H9 (cell line): ENCODE results near the gene DIAPH2. TPM values are rescaled to one million over a fixed set of nuclear protein-coding genes. Genes with fewer than 3 reads are reported as not detected.

ENCODE experiments used
- DNase-seq: peaks from one replicate; pipeline ENCODE4 v3.0.0-alpha.2; 2017
- H2AFZ ChIP-seq: one replicate; pipeline ENCODE4 v1.6.1; 2013; ENCODE audit warnings: mild to moderate bottlenecking, low read length, control low read depth, moderate library complexity
- H2AK5ac ChIP-seq: 2 replicates; pipeline ENCODE4 v1.6.1; 2013; ENCODE audit warnings: low read length, control low read depth, mixed read lengths; ENCODE audit not compliant: insufficient read length
- H2BK120ac ChIP-seq: one replicate; pipeline ENCODE4 v1.6.1; 2013; ENCODE audit warnings: low read depth, mild to moderate bottlenecking, low read length, control low read depth, inconsistent platforms; ENCODE audit not compliant: poor library complexity, severe bottlenecking
- H2BK12ac ChIP-seq: 2 replicates; pipeline ENCODE4 v1.6.1; 2013; ENCODE audit warnings: low read length, control low read depth, mixed read lengths, low read depth; ENCODE audit not compliant: insufficient read length
- H2BK15ac ChIP-seq: 2 replicates; pipeline ENCODE4 v1.6.1; 2013; ENCODE audit warnings: low read depth, low read length, control low read depth
- H2BK20ac ChIP-seq: one replicate; pipeline ENCODE4 v1.6.1; 2013; ENCODE audit warnings: low read depth, mild to moderate bottlenecking, low read length, control low read depth, inconsistent platforms; ENCODE audit not compliant: poor library complexity, severe bottlenecking
- H2BK5ac ChIP-seq: 2 replicates; pipeline ENCODE4 v1.6.1; 2013; ENCODE audit warnings: low read length, control low read depth, mixed read lengths; ENCODE audit not compliant: insufficient read length
- H3K14ac ChIP-seq: 2 replicates; pipeline ENCODE4 v1.6.1; 2013; ENCODE audit warnings: low read length, control low read depth; ENCODE audit not compliant: insufficient read depth
- H3K18ac ChIP-seq: 2 replicates; pipeline ENCODE4 v1.6.1; 2013; ENCODE audit warnings: low read depth, mild to moderate bottlenecking, mixed read lengths, low read length, control low read depth; ENCODE audit not compliant: insufficient read length
- H3K23ac ChIP-seq: 2 replicates; pipeline ENCODE4 v1.6.1; 2013; ENCODE audit warnings: low read length, control low read depth, mixed read lengths, low read depth; ENCODE audit not compliant: insufficient read length
- H3K23me2 ChIP-seq: 2 replicates; pipeline ENCODE4 v1.6.1; 2013; ENCODE audit warnings: low read depth, mild to moderate bottlenecking, mixed read lengths, low read length, control low read depth; ENCODE audit not compliant: insufficient read length, poor library complexity, severe bottlenecking
- H3K27ac ChIP-seq: 2 replicates; pipeline ENCODE4 v1.5.1; 2013; ENCODE audit warnings: low read length, control low read depth, mixed read lengths, low read depth; ENCODE audit not compliant: insufficient read length
- H3K27me3 ChIP-seq: 2 replicates; pipeline ENCODE4 v1.6.1; 2013; ENCODE audit warnings: low read length, control low read depth, inconsistent platforms; ENCODE audit not compliant: insufficient read depth
- H3K4ac ChIP-seq: 2 replicates; pipeline ENCODE4 v1.6.1; 2013; ENCODE audit warnings: low read depth, mild to moderate bottlenecking, control low read depth, inconsistent platforms, low read length, moderate library complexity
- H3K4me1 ChIP-seq: 2 replicates; pipeline ENCODE4 v1.6.1; 2013; ENCODE audit warnings: low read length, control low read depth, inconsistent platforms; ENCODE audit not compliant: insufficient read depth
- H3K4me2 ChIP-seq: 2 replicates; pipeline ENCODE4 v1.6.1; 2013; ENCODE audit warnings: low read length, control low read depth, mixed read lengths; ENCODE audit not compliant: insufficient read length, insufficient read depth
- H3K56ac ChIP-seq: 2 replicates; pipeline ENCODE4 v1.6.1; 2013; ENCODE audit warnings: low read depth, mild to moderate bottlenecking, mixed read lengths, low read length, control low read depth; ENCODE audit not compliant: insufficient read length
- H3K79me1 ChIP-seq: 2 replicates; pipeline ENCODE4 v1.6.1; 2013; ENCODE audit warnings: low read depth, mild to moderate bottlenecking, moderate library complexity, low read length, control low read depth, inconsistent platforms; ENCODE audit not compliant: insufficient read depth, poor library complexity, severe bottlenecking
- H3K79me2 ChIP-seq: 2 replicates; pipeline ENCODE4 v1.6.1; 2013; ENCODE audit warnings: low read length, control low read depth, inconsistent platforms; ENCODE audit not compliant: insufficient read depth
- H3K9ac ChIP-seq: 2 replicates; pipeline ENCODE4 v1.6.1; 2013; ENCODE audit warnings: low read length, control low read depth, mixed read lengths; ENCODE audit not compliant: insufficient read length; ENCODE audit errors: extremely low read depth
- H3K9me3 ChIP-seq: one replicate; pipeline ENCODE4 v1.6.1; 2013; ENCODE audit warnings: low read depth, low read length, inconsistent platforms; ENCODE audit not compliant: control insufficient read depth
- H3T11ph ChIP-seq: one replicate; pipeline ENCODE4 v1.6.1; 2013; ENCODE audit warnings: mild to moderate bottlenecking, low read length, control low read depth, inconsistent platforms
- H4K20me1 ChIP-seq: one replicate; pipeline ENCODE4 v1.6.1; 2013; ENCODE audit not compliant: control insufficient read depth, insufficient read length, insufficient read depth
- H4K5ac ChIP-seq: 2 replicates; pipeline ENCODE4 v1.6.1; 2013; ENCODE audit warnings: low read depth, mild to moderate bottlenecking, mixed read lengths, low read length, control low read depth; ENCODE audit not compliant: insufficient read length
- H4K8ac ChIP-seq: replicated peaks from 2 replicates; pipeline ENCODE4 v1.6.1; 2013; ENCODE audit warnings: low read length, control low read depth, mixed read lengths, low read depth; ENCODE audit not compliant: insufficient read length
- H4K91ac ChIP-seq: 2 replicates; pipeline ENCODE4 v1.6.1; 2013; ENCODE audit warnings: low read depth, mild to moderate bottlenecking, moderate library complexity, mixed read lengths, low read length, control low read depth; ENCODE audit not compliant: insufficient read length
- H3K27ac Mint-ChIP-seq, 3 experiments: 2 replicates in 2 of 3; 3 replicates in 1 of 3; pipeline ENCODE4 v1.8.0; 2020 to 2021; ENCODE audit warnings: mixed read lengths in 3 of 3, mild to moderate bottlenecking in 1 of 3, moderate library complexity in 1 of 3
- H3K27me3 Mint-ChIP-seq: 2 replicates; pipeline ENCODE4 v1.8.0; 2021; ENCODE audit warnings: low read depth, mild to moderate bottlenecking, moderate library complexity, mixed read lengths
- H3K36me3 Mint-ChIP-seq, 3 experiments: 2 replicates in 2 of 3; 3 replicates in 1 of 3; pipeline ENCODE4 v1.8.0; 2020 to 2021; ENCODE audit warnings: low read depth in 3 of 3, mixed read lengths in 3 of 3; ENCODE audit not compliant: insufficient read depth in 1 of 3
- H3K4me1 Mint-ChIP-seq, 2 experiments: 2 replicates each; pipeline ENCODE4 v1.8.0; 2020; ENCODE audit warnings: mixed read lengths in 2 of 2
- H3K4me3 Mint-ChIP-seq, 2 experiments: 2 replicates in 1 of 2; 3 replicates in 1 of 2; pipeline ENCODE4 v1.8.0; 2020 to 2021; ENCODE audit warnings: mild to moderate bottlenecking in 2 of 2, mixed read lengths in 2 of 2, moderate library complexity in 1 of 2
- H3K9me3 Mint-ChIP-seq, 2 experiments: 2 replicates in 1 of 2; 3 replicates in 1 of 2; pipeline ENCODE4 v1.8.0; 2020; ENCODE audit warnings: mild to moderate bottlenecking in 2 of 2, mixed read lengths in 2 of 2, moderate library complexity in 1 of 2
- WGBS: extraction: QIAGEN DNeasy Blood & Tissue Kit; methylation state at CpG from one replicate; pipeline ENCODE4 v1.1.7; 2013; ENCODE audit warnings: missing lambda C conversion rate, low lambda C conversion rate, mixed read lengths; ENCODE audit not compliant: insufficient read length; ENCODE audit errors: extremely low coverage; 5-methylcytosine and 5-hydroxymethylcytosine counted together
- total RNA-seq: library from RNA; stranded (reverse); gene quantifications from 2 replicates; pipeline ENCODE4 v1.2.1, GENCODE V29; 2021
- TF ChIP-seq, protein P1 (sequence below): fragments of 200-600 bp; sonication (generic); conservative IDR thresholded peaks from 3 replicates; pipeline ENCODE4 v1.8.0; 2021; ENCODE audit warnings: antibody characterized with exemption, mild to moderate bottlenecking

Gene DIAPH2
- total RNA-seq, 1 experiment from 2014 or later = 45.4 TPM

DNA sequence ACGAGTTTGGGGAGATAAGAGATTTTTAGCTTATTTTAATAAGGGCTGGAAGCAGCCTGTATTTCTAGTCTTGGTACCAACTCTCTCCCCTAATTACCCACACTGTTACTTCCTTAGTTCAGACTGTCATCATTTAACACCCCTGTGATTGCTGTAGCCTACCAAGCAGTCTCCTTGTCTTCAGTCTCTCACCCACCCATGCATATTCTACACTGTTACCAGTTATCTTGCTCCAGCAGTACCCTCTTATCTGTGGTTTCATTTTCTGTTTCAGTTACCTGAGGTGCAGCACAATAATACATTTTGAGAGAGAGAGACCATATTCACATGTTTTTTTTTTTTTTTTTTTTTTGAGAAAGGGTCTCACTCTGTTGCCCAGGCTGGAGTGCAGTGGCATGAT is 80.2 kb downstream of the DIAPH2 start:
- H3K4me1 Mint-ChIP-seq = peaks cover 31 to 42% of the 10 kb centered on the region in 2 experiments
- H3K27me3 Mint-ChIP-seq = no peaks in the 10 kb centered on the region
- no peak overlapping the region for H2AK5ac ChIP-seq
- H3K4me2 ChIP-seq = no peak overlapping the region
- H2BK20ac ChIP-seq = no peak overlapping the region
- no peak overlapping the region for H3K18ac ChIP-seq
- no peaks in the 10 kb centered on the region for H4K20me1 ChIP-seq
- H2AFZ ChIP-seq = no peak overlapping the region
- H3K36me3 Mint-ChIP-seq = no peaks in the 10 kb centered on the region
- no peak overlapping the region for H2BK15ac ChIP-seq
- no peak overlapping the region for H3K4me3 Mint-ChIP-seq
- no peak overlapping the region for H3T11ph ChIP-seq
- H2BK5ac ChIP-seq = no peak overlapping the region
- no peak overlapping the region for H3K23ac ChIP-seq
- no peaks in the 10 kb centered on the region for H3K9me3 Mint-ChIP-seq
- DNase-seq = no peak
- H4K91ac ChIP-seq = no peak overlapping the region
- H3K79me2 ChIP-seq = no peaks in the 10 kb centered on the region
- no peaks in the 10 kb centered on the region for H3K79me1 ChIP-seq
- no peak overlapping the region for H3K4ac ChIP-seq
- no CpG with 5 or more reads among the region's 1 CpG for WGBS
- H3K14ac ChIP-seq = no peak overlapping the region
- no peak overlapping the region for H3K27ac Mint-ChIP-seq
- H3K27ac ChIP-seq = no peak overlapping the region
- H3K9me3 ChIP-seq = no peaks in the 10 kb centered on the region
- no peak overlapping the region for H2BK12ac ChIP-seq
- H3K4me1 ChIP-seq = no peaks in the 10 kb centered on the region; the same call in 1 of the 2 replicates
- TF ChIP-seq, protein P1, sequence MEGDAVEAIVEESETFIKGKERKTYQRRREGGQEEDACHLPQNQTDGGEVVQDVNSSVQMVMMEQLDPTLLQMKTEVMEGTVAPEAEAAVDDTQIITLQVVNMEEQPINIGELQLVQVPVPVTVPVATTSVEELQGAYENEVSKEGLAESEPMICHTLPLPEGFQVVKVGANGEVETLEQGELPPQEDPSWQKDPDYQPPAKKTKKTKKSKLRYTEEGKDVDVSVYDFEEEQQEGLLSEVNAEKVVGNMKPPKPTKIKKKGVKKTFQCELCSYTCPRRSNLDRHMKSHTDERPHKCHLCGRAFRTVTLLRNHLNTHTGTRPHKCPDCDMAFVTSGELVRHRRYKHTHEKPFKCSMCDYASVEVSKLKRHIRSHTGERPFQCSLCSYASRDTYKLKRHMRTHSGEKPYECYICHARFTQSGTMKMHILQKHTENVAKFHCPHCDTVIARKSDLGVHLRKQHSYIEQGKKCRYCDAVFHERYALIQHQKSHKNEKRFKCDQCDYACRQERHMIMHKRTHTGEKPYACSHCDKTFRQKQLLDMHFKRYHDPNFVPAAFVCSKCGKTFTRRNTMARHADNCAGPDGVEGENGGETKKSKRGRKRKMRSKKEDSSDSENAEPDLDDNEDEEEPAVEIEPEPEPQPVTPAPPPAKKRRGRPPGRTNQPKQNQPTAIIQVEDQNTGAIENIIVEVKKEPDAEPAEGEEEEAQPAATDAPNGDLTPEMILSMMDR = no peak
- H3K56ac ChIP-seq = no peak overlapping the region
- H4K5ac ChIP-seq = no peak overlapping the region
- H2BK120ac ChIP-seq = no peak overlapping the region
- no peak overlapping the region for H4K8ac ChIP-seq
- H3K9ac ChIP-seq = no peak overlapping the region
- H3K23me2 ChIP-seq = no peaks in the 10 kb centered on the region
- no peaks in the 10 kb centered on the region for H3K27me3 ChIP-seq
